SK-N-SH treated with all-trans-retinoic acid at 6 μM for 48 hours (cell line): Measurements from ENCODE around the gene PRTFDC1.

Experiments used
- ATAC-seq: fragments of 200-7000 bp; cut with Tn5 transposase; 3 replicates; pipeline ENCODE4 v1.9.1; 2020; ENCODE audit warnings: mild to moderate bottlenecking, moderate library complexity
- ARNTL ChIP-seq: fragments of 450-650 bp; formaldehyde crosslinking; IDR thresholded peaks from 2 replicates; pipeline ENCODE4 v1.5.0; 2020; ENCODE audit warnings: low read depth, mild to moderate bottlenecking, moderate library complexity, borderline replicate concordance
- BACH2 ChIP-seq: fragments of 250-450 bp; sonication (Bioruptor Pico); IDR thresholded peaks from 2 replicates; pipeline ENCODE4 v1.9.0; 2021; ENCODE audit warnings: mild to moderate bottlenecking, borderline replicate concordance
- CSDC2 ChIP-seq: fragments of 250-450 bp; sonication (Bioruptor Pico); IDR thresholded peaks from 2 replicates; pipeline ENCODE4 v1.5.0; 2020; ENCODE audit warnings: mild to moderate bottlenecking, moderate library complexity
- CSRNP3 ChIP-seq: fragments of 250-450 bp; sonication (Bioruptor Pico); IDR thresholded peaks from 2 replicates; pipeline ENCODE4 v1.5.1; 2021; ENCODE audit warnings: mild to moderate bottlenecking, moderate library complexity
- ESRRG ChIP-seq: fragments of 250-450 bp; sonication (Bioruptor Pico); IDR thresholded peaks from 2 replicates; pipeline ENCODE4 v1.6.1; 2021; ENCODE audit warnings: mild to moderate bottlenecking
- GLIS3 ChIP-seq: fragments of 250-450 bp; sonication (Bioruptor Pico); IDR thresholded peaks from 2 replicates; pipeline ENCODE4 v1.5.0; 2020; ENCODE audit warnings: mild to moderate bottlenecking, moderate library complexity
- ISL1 ChIP-seq: fragments of 250-450 bp; sonication (Bioruptor Pico); IDR thresholded peaks from 2 replicates; pipeline ENCODE4 v2.1.2; 2022; ENCODE audit warnings: mild to moderate bottlenecking, moderate library complexity
- OSR1 ChIP-seq: fragments of 250-450 bp; sonication (Bioruptor Pico); IDR thresholded peaks from 2 replicates; pipeline ENCODE4 v1.8.0; 2022; ENCODE audit warnings: moderate library complexity, mild to moderate bottlenecking, inconsistent platforms
- SNAI2 ChIP-seq: fragments of 250-450 bp; sonication (Bioruptor Pico); IDR thresholded peaks from 2 replicates; pipeline ENCODE4 v1.5.0; 2020; ENCODE audit warnings: mild to moderate bottlenecking, moderate library complexity
- TCF4 ChIP-seq: fragments of 250-450 bp; sonication (Bioruptor Pico); IDR thresholded peaks from 2 replicates; pipeline ENCODE4 v1.8.0; 2021; ENCODE audit warnings: mild to moderate bottlenecking, moderate library complexity, borderline replicate concordance
- TOX ChIP-seq: fragments of 250-450 bp; sonication (Bioruptor Pico); IDR thresholded peaks from 2 replicates; pipeline ENCODE4 v1.8.0; 2021; ENCODE audit warnings: mild to moderate bottlenecking, moderate library complexity, borderline replicate concordance
- TSHZ2 ChIP-seq: fragments of 250-450 bp; sonication (Bioruptor Pico); IDR thresholded peaks from 2 replicates; pipeline ENCODE4 v1.5.0; 2020; ENCODE audit warnings: mild to moderate bottlenecking, moderate library complexity
- ZC3H10 ChIP-seq: fragments of 250-450 bp; sonication (Bioruptor Pico); IDR thresholded peaks from 2 replicates; pipeline ENCODE4 v1.5.1; 2021; ENCODE audit warnings: mild to moderate bottlenecking, moderate library complexity
- ZFP3 ChIP-seq: fragments of 250-450 bp; sonication (Bioruptor Pico); IDR thresholded peaks from 2 replicates; pipeline ENCODE4 v1.5.0; 2020; ENCODE audit warnings: mild to moderate bottlenecking, moderate library complexity
- ZFP30 ChIP-seq: fragments of 450-650 bp; formaldehyde crosslinking; IDR thresholded peaks from 2 replicates; pipeline ENCODE4 v1.5.0; 2022; ENCODE audit warnings: mild to moderate bottlenecking, moderate library complexity
- ZNF565 ChIP-seq: fragments of 450-650 bp; formaldehyde crosslinking; conservative IDR thresholded peaks from 2 replicates; pipeline ENCODE4 v1.5.0; 2020; ENCODE audit warnings: low read depth, mild to moderate bottlenecking, moderate library complexity
- ZNF70 ChIP-seq: fragments of 450-650 bp; formaldehyde crosslinking; IDR thresholded peaks from 2 replicates; pipeline ENCODE4 v1.5.0; 2020; ENCODE audit warnings: mild to moderate bottlenecking, moderate library complexity
- ZNF8 ChIP-seq: fragments of 450-650 bp; formaldehyde crosslinking; IDR thresholded peaks from 2 replicates; pipeline ENCODE4 v1.5.0; 2020; ENCODE audit warnings: mild to moderate bottlenecking, moderate library complexity
- TF ChIP-seq, protein P1 (sequence below): fragments of 250-450 bp; sonication (Bioruptor Pico); IDR thresholded peaks from 2 replicates; pipeline ENCODE4 v1.5.1; 2020; ENCODE audit warnings: low read depth, mild to moderate bottlenecking, moderate library complexity
- TF ChIP-seq, protein P2 (sequence below): fragments of 250-450 bp; sonication (Bioruptor Pico); IDR thresholded peaks from 2 replicates; pipeline ENCODE4 v1.8.0; 2021; ENCODE audit warnings: low read depth, mild to moderate bottlenecking, moderate library complexity, borderline replicate concordance

Gene PRTFDC1

DNA sequence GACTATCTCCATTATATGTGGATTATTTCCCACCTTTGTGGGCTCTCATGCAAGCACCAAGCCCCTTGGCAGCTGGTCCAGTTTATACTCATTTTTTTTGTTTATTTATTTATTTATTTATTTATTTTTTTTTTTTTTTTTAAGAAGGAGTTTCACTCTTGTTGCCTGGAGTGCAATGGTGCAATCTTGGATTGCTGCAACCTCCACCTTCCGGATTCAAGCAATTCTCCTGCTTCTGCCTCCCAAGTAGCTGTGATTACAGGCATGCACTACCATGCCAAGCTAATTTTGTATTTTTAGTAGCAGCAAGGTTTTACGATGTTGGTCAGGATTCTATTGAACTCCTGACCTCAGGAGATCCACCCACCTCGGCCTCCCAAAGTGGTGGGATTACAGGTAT lies 2.8 kb downstream of the PRTFDC1 start:
- ATAC-seq = no peak
- TF ChIP-seq TOX (CRISPR knock-in tag) (no peak), GLIS3 (no peak)

DNA sequence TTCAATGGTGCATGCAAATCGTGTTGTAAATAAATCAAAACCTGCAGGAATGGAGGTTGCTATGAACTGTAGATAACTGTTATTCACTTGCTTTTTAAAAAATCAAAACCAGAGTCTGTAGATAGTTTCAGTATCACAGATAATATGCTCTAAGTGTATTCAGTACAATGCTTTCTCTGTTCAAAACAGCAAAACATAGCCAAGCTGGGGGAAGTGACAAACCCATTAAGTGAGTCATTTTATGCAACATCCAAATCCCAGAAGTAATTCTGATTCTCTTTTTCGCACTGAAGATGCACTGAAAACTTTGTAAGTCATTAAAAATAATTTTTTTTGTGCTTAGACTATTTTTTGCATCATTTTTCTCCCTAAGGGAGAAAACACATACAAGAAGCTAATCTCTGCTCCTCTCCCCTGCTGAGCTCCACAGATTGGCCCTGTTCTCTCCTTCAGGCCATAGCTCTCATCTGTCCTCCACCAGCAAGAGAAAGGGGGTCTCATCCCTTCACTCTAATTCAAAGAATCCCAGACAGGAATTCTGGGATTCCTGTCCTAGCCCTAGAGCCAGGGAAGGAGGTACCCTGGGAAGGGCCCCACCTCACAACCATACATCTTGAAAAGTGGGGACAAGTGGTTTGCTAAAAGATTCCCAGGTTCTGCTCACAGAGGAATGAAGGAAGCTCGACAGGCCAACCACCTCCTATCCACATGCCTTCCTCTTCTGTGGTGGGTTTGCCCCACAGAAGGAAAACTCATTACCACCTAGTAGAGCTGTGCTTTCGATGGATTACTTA lies 4.9 kb downstream of the PRTFDC1 start:
- TF ChIP-seq CSRNP3 (CRISPR knock-in tag) (no peak), ISL1 (CRISPR knock-in tag) (peak; percentile 65)
- TF ChIP-seq, all 23 proteins: peak for 1
- peak; percentile 68 for ATAC-seq

DNA sequence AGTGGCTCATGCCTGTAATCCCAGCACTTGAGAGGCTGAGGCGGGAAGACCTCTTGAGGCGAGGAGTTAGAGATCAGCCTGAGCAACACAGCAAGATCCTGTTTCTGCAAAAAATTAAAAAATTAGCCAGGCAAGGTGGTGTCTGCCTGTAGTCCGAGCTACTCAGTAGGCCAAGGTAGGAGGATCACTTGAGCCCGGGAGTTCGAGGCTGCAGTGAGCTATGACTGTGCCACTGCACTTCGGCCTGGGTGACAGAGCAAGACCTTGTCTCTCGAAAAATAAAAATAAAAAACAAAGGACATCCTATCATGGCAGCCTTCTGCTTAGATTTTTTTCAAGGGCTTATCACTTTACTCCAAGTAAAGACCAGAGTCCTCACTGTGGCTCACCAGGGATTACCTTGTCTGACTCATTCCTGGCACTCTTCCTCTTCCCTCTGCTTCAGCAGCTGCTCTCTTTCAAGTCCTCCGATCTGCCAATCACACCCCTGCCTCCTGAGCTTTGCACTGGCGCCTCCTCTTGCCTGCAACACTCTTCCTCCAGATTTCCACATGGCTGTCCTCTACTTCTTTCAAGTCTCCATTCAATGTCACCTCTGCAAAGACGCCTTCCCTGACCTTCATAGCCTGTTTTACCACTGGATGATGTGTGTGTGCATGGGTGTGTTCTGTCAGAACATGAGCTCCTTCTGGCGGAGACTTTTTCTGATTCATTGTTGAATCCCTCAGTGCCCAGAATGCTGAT lies 7.7 kb downstream of the PRTFDC1 start:
- TF ChIP-seq OSR1 (CRISPR knock-in tag) = no peak
- TF ChIP-seq BACH2 (CRISPR knock-in tag) = no peak
- no peak for TF ChIP-seq ZC3H10 (CRISPR knock-in tag)
- no peak for TF ChIP-seq ZNF565 (CRISPR knock-in tag)
- no peak for TF ChIP-seq ZFP30
- TF ChIP-seq TCF4 (CRISPR knock-in tag) = no peak
- no peak for TF ChIP-seq ZFP3 (CRISPR knock-in tag)
- no peak for TF ChIP-seq ESRRG (CRISPR knock-in tag)
- TF ChIP-seq CSRNP3 (CRISPR knock-in tag) = no peak
- no peak for TF ChIP-seq ZNF70 (CRISPR knock-in tag)
- TF ChIP-seq GLIS3 = no peak
- TF ChIP-seq ZNF8 (CRISPR knock-in tag) = no peak
- TF ChIP-seq, protein P1, sequence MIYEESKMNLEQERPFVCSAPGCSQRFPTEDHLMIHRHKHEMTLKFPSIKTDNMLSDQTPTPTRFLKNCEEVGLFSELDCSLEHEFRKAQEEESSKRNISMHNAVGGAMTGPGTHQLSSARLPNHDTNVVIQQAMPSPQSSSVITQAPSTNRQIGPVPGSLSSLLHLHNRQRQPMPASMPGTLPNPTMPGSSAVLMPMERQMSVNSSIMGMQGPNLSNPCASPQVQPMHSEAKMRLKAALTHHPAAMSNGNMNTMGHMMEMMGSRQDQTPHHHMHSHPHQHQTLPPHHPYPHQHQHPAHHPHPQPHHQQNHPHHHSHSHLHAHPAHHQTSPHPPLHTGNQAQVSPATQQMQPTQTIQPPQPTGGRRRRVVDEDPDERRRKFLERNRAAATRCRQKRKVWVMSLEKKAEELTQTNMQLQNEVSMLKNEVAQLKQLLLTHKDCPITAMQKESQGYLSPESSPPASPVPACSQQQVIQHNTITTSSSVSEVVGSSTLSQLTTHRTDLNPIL = no peak
- no peak for TF ChIP-seq ARNTL (CRISPR knock-in tag)
- TF ChIP-seq, protein P2, sequence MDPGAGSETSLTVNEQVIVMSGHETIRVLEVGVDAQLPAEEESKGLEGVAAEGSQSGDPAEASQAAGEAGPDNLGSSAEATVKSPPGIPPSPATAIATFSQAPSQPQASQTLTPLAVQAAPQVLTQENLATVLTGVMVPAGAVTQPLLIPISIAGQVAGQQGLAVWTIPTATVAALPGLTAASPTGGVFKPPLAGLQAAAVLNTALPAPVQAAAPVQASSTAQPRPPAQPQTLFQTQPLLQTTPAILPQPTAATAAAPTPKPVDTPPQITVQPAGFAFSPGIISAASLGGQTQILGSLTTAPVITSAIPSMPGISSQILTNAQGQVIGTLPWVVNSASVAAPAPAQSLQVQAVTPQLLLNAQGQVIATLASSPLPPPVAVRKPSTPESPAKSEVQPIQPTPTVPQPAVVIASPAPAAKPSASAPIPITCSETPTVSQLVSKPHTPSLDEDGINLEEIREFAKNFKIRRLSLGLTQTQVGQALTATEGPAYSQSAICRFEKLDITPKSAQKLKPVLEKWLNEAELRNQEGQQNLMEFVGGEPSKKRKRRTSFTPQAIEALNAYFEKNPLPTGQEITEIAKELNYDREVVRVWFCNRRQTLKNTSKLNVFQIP (CRISPR knock-in tag) = no peak
- TF ChIP-seq TOX (CRISPR knock-in tag) = no peak
- no peak for TF ChIP-seq CSDC2 (CRISPR knock-in tag)
- no peak for TF ChIP-seq SNAI2 (CRISPR knock-in tag)
- ATAC-seq = peak; percentile 71

- no peak for ATAC-seq
- TF ChIP-seq GLIS3 = no peak
- TF ChIP-seq, protein P2 (CRISPR knock-in tag) = no peak
- no peak for TF ChIP-seq CSDC2 (CRISPR knock-in tag)
- no peak for TF ChIP-seq TCF4 (CRISPR knock-in tag)
- TF ChIP-seq TSHZ2 (CRISPR knock-in tag) = no peak
Observed at GRCh38 chr10:24938525-24938924, 13.9 kb downstream of the PRTFDC1 start.
